A549 treated with RU486 at 1 μM for 4 hours (cell line): ENCODE results near the gene HLA-DPA1. TPM values are rescaled to one million over a fixed set of nuclear protein-coding genes. Genes with fewer than 3 reads are reported as not detected.

ENCODE experiments used
- total RNA-seq: library from RNA; stranded (reverse); fragments of 200-300 nt; extraction: Qiagen RNA extraction; gene quantifications from 5 replicates; pipeline ENCODE4 v1.2.3, GENCODE V29; 2022; ENCODE audit warnings: low read depth

Gene HLA-DPA1
- 0.33 TPM in 1 of 5 replicates, not detected in the others for total RNA-seq

GRCh38 chr6:33073431-33073871 is at the start of gene HLA-DPA1:
TSS of gene HLA-DPA1 (minus strand) at chr6:33073649.

GRCh38 chr6:33075568-33076405 is 2.3 kb upstream of the HLA-DPA1 start, which contains the start of gene HLA-DPB1:
TSS of gene HLA-DPB1 (plus strand) at chr6:33075990. CDS start at chr6:33076042, 52 bp downstream.

Other genes starting within 250 kb of the HLA-DPA1 start
- 17.3 to 20.6 TPM (median 18.7 TPM) in 5 replicates for gene TAP2, start 234.9 kb downstream of the HLA-DPA1 start, total RNA-seq
- 18.8 to 25.1 TPM (median 19.3 TPM) in 5 replicates for gene PSMB8, start 229.6 kb downstream of the HLA-DPA1 start, total RNA-seq
- gene TAP1, start 219.9 kb downstream of the HLA-DPA1 start, total RNA-seq, result 29.1 to 38.0 TPM (median 33.0 TPM) in 5 replicates
- gene PSMB9, start 219.5 kb downstream of the HLA-DPA1 start, total RNA-seq, result 13.9 to 21.8 TPM (median 18.1 TPM) in 5 replicates
- 1.2 to 2.3 TPM (median 2.2 TPM) in 5 replicates for gene HLA-DMB, start 132.6 kb downstream of the HLA-DPA1 start, total RNA-seq
- 2.7 to 3.1 TPM (median 3.0 TPM) in 5 replicates for gene HLA-DMA, start 120.6 kb downstream of the HLA-DPA1 start, total RNA-seq
- gene BRD2, start 105.1 kb downstream of the HLA-DPA1 start, total RNA-seq, result 116 to 154 TPM (median 131 TPM) in 5 replicates
- gene HLA-DOA, start 64.1 kb downstream of the HLA-DPA1 start, total RNA-seq, result 0.50 TPM in 1 of 5 replicates, not detected in the others
- not detected in 5 replicates for gene HLA-DPB1, start 2.3 kb upstream of the HLA-DPA1 start, total RNA-seq
- gene COL11A2, start 118.8 kb upstream of the HLA-DPA1 start, total RNA-seq, result 0.37 to 1.3 TPM (median 0.90 TPM) in 5 replicates
- gene RXRB, start 127.0 kb upstream of the HLA-DPA1 start, total RNA-seq, result 15.5 to 21.7 TPM (median 20.6 TPM) in 5 replicates
- 111 to 121 TPM (median 118 TPM) in 5 replicates for gene SLC39A7, start 127.2 kb upstream of the HLA-DPA1 start, total RNA-seq
- gene HSD17B8, start 131.0 kb upstream of the HLA-DPA1 start, total RNA-seq, result 11.0 to 16.7 TPM (median 15.5 TPM) in 5 replicates
- gene RING1, start 134.9 kb upstream of the HLA-DPA1 start, total RNA-seq, result 19.8 to 28.2 TPM (median 25.6 TPM) in 5 replicates
- 15.8 to 18.0 TPM (median 16.9 TPM) in 5 replicates for gene VPS52, start 198.2 kb upstream of the HLA-DPA1 start, total RNA-seq
- gene RPS18, start 198.4 kb upstream of the HLA-DPA1 start, total RNA-seq, result 2,467 to 2,823 TPM (median 2,760 TPM) in 5 replicates
- gene B3GALT4, start 203.5 kb upstream of the HLA-DPA1 start, total RNA-seq, result 0.30 to 0.75 TPM (median 0.53 TPM) in 5 replicates
- 53.2 to 66.0 TPM (median 58.6 TPM) in 5 replicates for gene WDR46, start 215.6 kb upstream of the HLA-DPA1 start, total RNA-seq
- gene PFDN6, start 216.0 kb upstream of the HLA-DPA1 start, total RNA-seq, result 102 to 132 TPM (median 118 TPM) in 5 replicates
- gene RGL2, start 225.3 kb upstream of the HLA-DPA1 start, total RNA-seq, result 11.0 to 13.8 TPM (median 13.4 TPM) in 5 replicates
- 35.9 to 44.9 TPM (median 39.4 TPM) in 5 replicates for gene TAPBP, start 240.4 kb upstream of the HLA-DPA1 start, total RNA-seq
- gene ZBTB22, start 244.1 kb upstream of the HLA-DPA1 start, total RNA-seq, result 2.8 to 4.1 TPM (median 3.2 TPM) in 5 replicates
- 39.9 to 42.5 TPM (median 41.0 TPM) in 5 replicates for gene DAXX, start 249.3 kb upstream of the HLA-DPA1 start, total RNA-seq